ENCODE data around the gene FOXP2. TPM values are rescaled to one million over a fixed set of nuclear protein-coding genes. Genes with fewer than 3 reads are reported as not detected.

The FOXP2 gene
- total and polyA plus RNA-seq, 2 of the 4 experiments (the other 2 are of a cell fraction): 0.89 to 1.1 TPM

DNA sequence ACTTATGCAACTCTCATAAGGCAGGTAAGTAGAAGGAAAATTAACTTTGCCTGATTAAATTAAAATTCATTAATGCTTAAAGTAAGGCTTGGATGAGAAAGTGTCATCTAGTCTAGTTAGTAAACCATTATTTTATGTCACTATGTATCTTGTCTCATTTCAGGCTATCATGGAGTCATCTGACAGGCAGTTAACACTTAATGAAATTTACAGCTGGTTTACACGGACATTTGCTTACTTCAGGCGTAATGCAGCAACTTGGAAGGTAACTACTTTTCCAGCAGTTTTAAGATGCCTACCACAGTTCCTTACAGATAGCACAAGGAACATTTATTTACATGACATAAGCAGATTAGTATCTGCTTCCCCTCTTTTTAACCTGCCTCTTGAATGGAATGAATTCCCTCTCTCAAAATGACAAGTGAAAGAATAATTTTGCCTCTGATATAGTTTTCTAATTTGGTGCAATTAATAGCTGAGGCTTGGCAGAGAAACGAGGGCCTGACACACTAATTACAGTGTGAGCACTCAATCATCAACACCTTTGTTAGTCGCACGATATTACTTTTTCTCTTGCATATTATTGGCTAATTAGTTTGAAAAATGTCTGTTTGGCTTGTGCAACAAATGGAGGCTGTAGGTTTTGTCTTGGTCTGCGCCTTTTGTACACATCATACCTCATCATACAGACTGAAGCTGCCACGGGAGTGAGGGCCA lies 245.0 kb downstream of the FOXP2 start:
- Histone ChIP-seq H3K4me3 (ENCODE audit: insufficient read depth, low read depth, low read length) (no peak overlapping the region), H3K4me2 (ENCODE audit: low read depth, low read length) (no peak overlapping the region), H3K4me1 (ENCODE audit: control insufficient read depth, insufficient read depth, low read length) (no peaks in the 10 kb centered on the region), H3K23ac (ENCODE audit: low read depth, low read length) (no peak overlapping the region), H2BK20ac (ENCODE audit: low read depth, low read length) (no peak overlapping the region), H3K18ac (ENCODE audit: low read depth, low read length) (no peak overlapping the region), H2AFZ (replicated peaks; ENCODE audit: low read length, poor library complexity) (no peak overlapping the region), H4K91ac (ENCODE audit: insufficient read depth, low read depth, low read length) (no peak overlapping the region), H3K4ac (ENCODE audit: low read depth, low read length) (no peak overlapping the region), H3K14ac (replicated peaks; ENCODE audit: low read depth, low read length) (0 out of 2 replicates have a peak overlapping the region, but pooled peaks have one; percentile 13), H3K9ac (ENCODE audit: low read depth, low read length) (no peak overlapping the region), H2BK15ac (ENCODE audit: low read depth, low read length) (no peak overlapping the region), H3K56ac (ENCODE audit: extremely low read depth, insufficient read depth, low read length) (no peak overlapping the region), H4K20me1 (ENCODE audit: insufficient read depth, low read length) (no peaks in the 10 kb centered on the region), H4K8ac (ENCODE audit: low read depth in 2 of 2, low read length in 2 of 2) (no peak overlapping the region), H2BK120ac (ENCODE audit: low read depth, low read length) (no peak overlapping the region), H3K27ac (ENCODE audit: insufficient read depth, low read length) (no peak overlapping the region), H3K27me3 (ENCODE audit: control insufficient read depth, insufficient read depth, low read length) (no peaks in the 10 kb centered on the region), H3K9me1 (ENCODE audit: insufficient read depth, low read length) (no peaks in the 10 kb centered on the region), H3K36me3 (ENCODE audit: control insufficient read depth, insufficient read depth, low read length) (no peaks in the 10 kb centered on the region), H2BK5ac (ENCODE audit: low read depth, low read length, poor library complexity, severe bottlenecking) (no peak overlapping the region), H2AK5ac (ENCODE audit: low read depth, low read length) (no peak overlapping the region), H3K9me3 (ENCODE audit: control insufficient read depth, insufficient read depth, low read length) (no peaks in the 10 kb centered on the region), H3K79me1 (ENCODE audit: low read depth in 1 of 2, low read length in 2 of 2) (no peaks in the 10 kb centered on the region), H4K5ac (ENCODE audit: low read depth, low read length) (no peak overlapping the region), H2AK9ac (replicated peaks; ENCODE audit: low read depth, low read length, poor library complexity) (no peak overlapping the region)
- intact Hi-C loops (cut with micrococcal nuclease) (loop anchor here (5.0 kb wide), 1 partner anchor 632 kb away; no protein-coding TSS in a partner anchor), in situ Hi-C loops (cut with MboI; ENCODE audit: low sequenced_read_pairs) (no loop called here), dilution Hi-C loops (cut with HindIII; ENCODE audit: low sequenced_read_pairs, unreplicated experiment) (no loop called here)
- CTCF ChIA-PET: interaction anchor here (0.8 kb wide), 1 partner anchor 121 kb away, joined by 3 read pairs; no protein-coding TSS in a partner anchor
- POLR2A ChIA-PET (ENCODE audit: unreplicated experiment): no interaction called here
- no TSS peak for BruUV-seq (replicated peaks)
- ATAC-seq (ENCODE audit: low read depth) (no peak), DNase-seq (no peak)
- TF ChIP-seq, protein P1, sequence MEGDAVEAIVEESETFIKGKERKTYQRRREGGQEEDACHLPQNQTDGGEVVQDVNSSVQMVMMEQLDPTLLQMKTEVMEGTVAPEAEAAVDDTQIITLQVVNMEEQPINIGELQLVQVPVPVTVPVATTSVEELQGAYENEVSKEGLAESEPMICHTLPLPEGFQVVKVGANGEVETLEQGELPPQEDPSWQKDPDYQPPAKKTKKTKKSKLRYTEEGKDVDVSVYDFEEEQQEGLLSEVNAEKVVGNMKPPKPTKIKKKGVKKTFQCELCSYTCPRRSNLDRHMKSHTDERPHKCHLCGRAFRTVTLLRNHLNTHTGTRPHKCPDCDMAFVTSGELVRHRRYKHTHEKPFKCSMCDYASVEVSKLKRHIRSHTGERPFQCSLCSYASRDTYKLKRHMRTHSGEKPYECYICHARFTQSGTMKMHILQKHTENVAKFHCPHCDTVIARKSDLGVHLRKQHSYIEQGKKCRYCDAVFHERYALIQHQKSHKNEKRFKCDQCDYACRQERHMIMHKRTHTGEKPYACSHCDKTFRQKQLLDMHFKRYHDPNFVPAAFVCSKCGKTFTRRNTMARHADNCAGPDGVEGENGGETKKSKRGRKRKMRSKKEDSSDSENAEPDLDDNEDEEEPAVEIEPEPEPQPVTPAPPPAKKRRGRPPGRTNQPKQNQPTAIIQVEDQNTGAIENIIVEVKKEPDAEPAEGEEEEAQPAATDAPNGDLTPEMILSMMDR (conservative IDR thresholded peaks at IDR 0.05; ENCODE audit: low read depth, low read length): no peak
- no peak for TF ChIP-seq RCOR1 (IDR thresholded peaks at IDR 0.05; ENCODE audit: insufficient replicate concordance, low read length)
- WGBS, 2 experiments (ENCODE audit: extremely low coverage in 2 of 2, insufficient read length in 1 of 2): no CpG with 5 or more reads among the region's 7 CpGs

Data from IMR-90 (cell line).